HG03108 (cell line): ENCODE data around the gene CNTN1.
"Not testable (repeated sequence)": the region's sequence is repeated elsewhere in the genome, so short reads cannot be mapped to it uniquely, and the experiment has no call there.

Source experiments
- ATAC-seq: cut with Tn5 transposase; IDR thresholded peaks from one replicate; pipeline ENCODE4 v1.9.1; 2021; ENCODE audit warnings: moderate library complexity; ENCODE audit not compliant: unreplicated experiment

CNTN1 gene

DNA sequence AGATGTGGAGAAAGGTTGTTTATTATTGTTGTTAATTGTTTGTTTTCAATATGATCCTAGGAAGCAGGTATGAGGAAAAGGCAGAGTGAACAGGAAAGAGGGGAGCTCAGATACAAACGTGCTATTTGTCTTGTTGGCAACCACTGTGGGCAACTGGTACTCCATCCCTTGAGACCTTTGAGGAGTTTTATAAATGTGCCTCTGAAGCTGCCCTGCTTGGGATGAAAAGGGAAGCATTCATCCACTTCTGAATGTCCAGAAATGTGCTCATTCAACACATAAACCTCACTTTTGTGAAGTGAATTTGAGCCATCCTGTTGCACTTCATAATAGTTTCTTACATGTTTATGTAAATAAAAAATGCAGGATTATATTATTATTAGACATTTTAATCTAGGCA, 331.6 kb downstream of the CNTN1 start:
- no peak for ATAC-seq

GRCh38 chr12:41026151-41026550, 333.9 kb downstream of the CNTN1 start:
- no peak for ATAC-seq

GRCh38 chr12:41032386-41032785, 340.1 kb downstream of the CNTN1 start:
- no peak for ATAC-seq

- no peak for ATAC-seq
These were observed 342.4 kb downstream of the CNTN1 start for GRCh38 chr12:41034686-41035085.

DNA sequence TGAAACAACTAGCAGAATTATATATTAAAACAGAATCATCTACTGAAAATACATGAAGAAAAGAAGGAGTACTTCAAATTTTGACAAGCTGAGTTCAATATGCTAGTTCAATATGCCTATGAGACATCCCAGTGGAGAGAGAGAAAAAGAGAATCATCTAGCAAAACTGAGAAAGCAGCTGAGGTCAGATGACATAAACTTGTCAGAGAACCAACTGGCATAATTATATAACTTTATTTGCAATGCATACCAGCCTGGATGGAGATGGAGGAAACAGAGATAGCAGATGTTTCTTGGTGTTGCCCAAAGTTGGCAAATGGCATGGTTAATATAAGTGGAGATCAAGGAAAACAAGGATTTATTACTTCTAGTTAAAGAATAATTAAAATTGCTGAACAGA, 347.2 kb downstream of the CNTN1 start:
- no peak for ATAC-seq

DNA sequence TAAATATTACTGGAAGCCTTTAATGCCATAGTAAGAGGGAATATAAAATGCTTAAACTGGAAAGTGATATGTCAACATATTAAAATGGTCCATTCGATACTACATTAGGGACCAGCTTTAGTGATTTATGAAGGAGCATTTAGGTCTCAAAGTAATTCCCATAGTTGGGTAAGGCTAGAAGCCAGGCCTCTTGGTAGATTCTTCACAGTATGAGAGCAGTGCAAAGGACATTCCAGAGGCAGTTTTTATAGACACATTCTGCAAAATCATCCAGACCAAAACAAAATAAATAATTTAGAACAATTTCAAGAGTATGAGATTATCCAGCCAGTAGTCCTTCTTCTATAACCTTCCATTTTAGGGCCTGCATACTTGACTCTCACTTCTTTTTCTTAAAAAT, 353.3 kb downstream of the CNTN1 start:
- no peak for ATAC-seq

- no peak for ATAC-seq
These were observed 356.8 kb downstream of the CNTN1 start for GRCh38 chr12:41049033-41049432.

GRCh38 chr12:41051954-41052353, 359.7 kb downstream of the CNTN1 start:
- no peak for ATAC-seq

- ATAC-seq = no peak
These were observed 360.2 kb downstream of the CNTN1 start for GRCh38 chr12:41052441-41052840.

- ATAC-seq = no peak
These were observed 360.8 kb downstream of the CNTN1 start for GRCh38 chr12:41053046-41053445.

- ATAC-seq = no peak
These were observed 363.8 kb downstream of the CNTN1 start for GRCh38 chr12:41055875-41056577.

DNA sequence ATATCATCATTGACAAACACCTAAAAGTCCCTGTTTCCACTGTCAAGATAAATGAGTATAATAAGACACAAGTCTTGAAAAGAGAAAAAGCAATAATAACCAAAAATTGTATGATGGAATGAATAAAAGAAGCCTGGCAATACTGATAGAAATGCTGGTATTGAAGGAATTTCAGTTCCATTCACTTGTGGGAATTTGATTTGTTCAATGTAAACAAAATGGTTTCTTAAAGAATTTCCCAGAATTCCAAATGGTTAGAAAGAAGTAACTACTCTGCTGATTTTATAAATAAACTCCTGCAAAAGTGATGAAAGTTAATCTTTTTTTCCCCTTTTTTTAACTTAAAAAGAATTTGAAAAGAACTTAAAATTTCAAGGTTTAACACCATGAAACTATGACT, 366.0 kb downstream of the CNTN1 start:
- ATAC-seq = no peak

DNA sequence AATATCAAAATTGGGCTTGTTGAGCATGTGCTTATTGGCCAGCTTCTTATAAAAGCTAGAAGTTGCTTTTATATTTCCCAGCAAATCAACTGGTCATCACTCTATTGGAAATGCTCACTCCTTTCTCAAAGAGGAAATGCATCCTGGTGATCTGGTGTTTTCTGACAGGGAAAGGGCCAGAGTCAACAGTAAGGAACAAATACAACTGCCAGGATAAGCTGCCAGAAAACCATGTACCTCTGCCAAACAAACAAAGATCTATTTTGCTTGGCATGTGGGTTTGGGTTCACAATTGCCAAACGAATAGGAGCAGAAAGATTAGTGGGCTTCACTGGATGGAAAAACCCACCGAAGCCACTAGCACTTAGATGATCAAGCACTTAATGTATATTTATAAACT, 369.0 kb downstream of the CNTN1 start:
- ATAC-seq = no peak

- ATAC-seq = no peak
These were observed 372.2 kb downstream of the CNTN1 start for GRCh38 chr12:41064411-41064810.

DNA sequence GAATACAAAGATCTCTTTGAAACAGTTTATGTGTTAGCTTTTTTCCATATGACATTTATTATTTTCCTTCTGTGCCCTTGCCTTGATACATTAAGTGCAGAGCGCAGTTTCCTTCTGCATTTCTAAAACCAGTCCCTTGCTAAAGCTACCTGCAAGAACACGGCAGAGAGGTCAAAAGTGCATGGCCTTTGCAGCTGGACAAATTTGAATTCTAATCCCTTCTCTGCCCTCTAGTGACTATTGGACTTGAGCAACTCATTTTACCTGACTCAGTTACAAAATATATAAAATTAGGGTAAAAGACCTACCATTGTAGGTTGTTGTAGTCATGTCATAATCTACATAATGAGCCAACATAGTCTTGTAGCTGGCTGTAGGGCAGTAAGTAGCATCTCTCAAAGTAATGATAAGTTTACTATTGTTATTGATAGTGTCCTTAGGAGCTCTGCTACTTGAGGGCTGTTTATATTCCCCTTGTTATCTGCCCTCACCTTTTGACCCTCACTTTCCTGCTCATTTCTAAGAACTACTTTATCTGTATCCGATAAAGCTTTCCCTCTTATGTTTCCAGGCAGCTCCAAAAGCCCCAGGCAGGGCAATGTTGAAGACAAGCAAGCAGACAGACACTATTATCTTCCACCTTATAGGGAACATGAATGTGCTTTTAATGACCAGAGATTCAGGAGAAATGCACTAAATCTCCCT, 375.9 kb downstream of the CNTN1 start:
- no peak for ATAC-seq

DNA sequence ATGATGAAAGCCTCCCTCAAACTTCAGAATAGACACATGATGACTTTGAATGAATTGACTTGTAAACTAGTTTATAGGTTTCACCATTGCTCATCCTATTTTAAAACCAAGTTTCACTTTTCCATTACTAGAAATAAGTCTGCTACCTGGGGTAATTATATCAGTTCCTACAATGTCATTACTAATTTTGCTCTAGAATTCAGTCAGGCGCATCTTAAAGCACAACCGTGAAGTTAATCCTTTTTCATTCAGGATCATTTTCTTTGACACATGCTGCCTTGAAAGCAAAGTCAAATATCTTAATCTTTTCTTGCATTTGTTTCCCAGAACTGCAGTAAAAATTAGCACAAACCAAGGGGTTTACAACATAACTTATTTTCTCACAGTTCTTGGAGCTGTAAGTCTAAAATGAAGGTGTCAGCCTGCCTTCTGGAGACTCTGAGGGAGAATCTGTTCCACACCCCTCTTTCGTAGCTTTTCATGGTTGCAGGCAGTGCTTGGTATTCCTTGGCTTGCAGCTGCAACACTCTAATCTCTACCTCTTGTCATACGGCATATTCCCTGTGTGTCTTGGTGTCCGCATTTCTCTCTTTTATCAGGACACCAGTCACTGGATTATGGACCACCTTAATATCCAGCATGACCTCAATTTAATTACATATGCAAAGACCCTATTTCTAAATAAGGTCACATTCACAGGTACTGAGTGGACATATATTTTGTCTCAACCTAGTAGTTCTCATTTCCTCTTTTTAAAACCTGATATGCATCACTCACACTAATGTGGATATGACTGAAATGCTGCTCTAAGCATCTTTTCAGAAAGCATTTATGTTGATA, 381.6 kb downstream of the CNTN1 start:
- no peak for ATAC-seq

DNA sequence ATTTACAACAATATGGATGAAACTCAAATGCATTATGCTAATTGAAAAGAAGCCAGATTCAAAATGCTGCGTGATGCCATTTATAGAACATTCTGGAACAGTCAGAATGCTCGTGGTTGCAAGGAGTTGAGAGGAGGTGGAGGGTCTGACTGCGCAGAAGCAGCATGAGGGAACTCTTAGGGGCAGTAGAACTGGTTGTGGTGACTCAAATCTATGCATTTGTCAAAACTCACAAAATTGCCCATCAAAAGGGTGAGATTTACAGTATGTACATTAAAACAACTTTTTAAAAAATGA, 382.2 kb downstream of the CNTN1 start:
- no peak for ATAC-seq

- ATAC-seq = no peak
These were observed 383.9 kb downstream of the CNTN1 start for GRCh38 chr12:41076114-41076513.

DNA sequence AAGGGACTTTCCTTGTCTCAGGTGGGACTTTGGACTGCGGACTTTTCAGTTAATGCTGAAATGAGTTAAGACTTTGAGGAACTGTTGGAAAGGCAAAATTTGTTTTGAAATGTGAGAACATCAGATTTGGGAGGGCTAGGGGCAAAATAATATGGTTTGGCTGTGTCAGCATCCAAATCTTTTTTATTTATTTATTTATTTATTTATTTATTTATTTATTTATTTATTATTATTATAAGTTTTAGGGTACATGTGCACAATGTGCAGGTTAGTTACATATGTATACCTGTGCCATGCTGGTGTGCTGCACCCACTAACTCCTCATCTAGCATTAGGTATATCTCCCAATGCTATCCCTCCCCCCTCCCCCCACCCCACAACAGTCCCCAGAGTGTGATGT, 389.0 kb downstream of the CNTN1 start:
- ATAC-seq = not testable (repeated sequence)

- ATAC-seq = no peak
These were observed 397.2 kb downstream of the CNTN1 start for GRCh38 chr12:41089438-41089837.

GRCh38 chr12:41092115-41092514, 399.9 kb downstream of the CNTN1 start:
- no peak for ATAC-seq

DNA sequence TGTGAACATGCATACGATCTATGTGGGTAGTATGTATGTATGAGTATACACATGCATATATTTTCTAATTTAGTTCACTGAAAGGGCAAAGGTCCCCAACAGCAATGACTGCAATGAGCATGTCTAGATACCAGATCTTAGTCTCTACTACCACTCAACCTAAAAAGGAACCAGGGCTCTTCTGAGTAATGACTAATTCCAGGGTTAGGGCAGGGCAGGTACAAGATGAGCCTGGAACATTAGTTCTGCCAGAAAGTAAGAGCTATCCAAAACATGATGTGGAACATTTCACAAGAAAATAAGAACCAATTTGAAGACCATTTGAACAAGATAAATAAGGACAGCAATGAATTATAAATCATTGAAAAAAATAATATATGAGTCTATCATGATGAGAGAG, 404.6 kb downstream of the CNTN1 start:
- no peak for ATAC-seq
